ENCODE results near the gene TBC1D22A. TPM values are rescaled to one million over a fixed set of nuclear protein-coding genes. Genes with fewer than 3 reads are reported as not detected.

Gene TBC1D22A
- total and polyA plus RNA-seq, 8 donors: 12.0 to 17.6 (median 15.3) TPM

- TF ChIP-seq CTCF (IDR thresholded peaks at IDR 0.05): no peak
- ATAC-seq (no peak), DNase-seq (peak in 1 of 6 donors; percentile 56), FAIRE-seq (no peak)
- Histone ChIP-seq H3K36me3 (no peaks in the 10 kb centered on the region), H3K4me1 (no peaks in the 10 kb centered on the region), H3K27ac (no peak overlapping the region), H3K9me3 (no peaks in the 10 kb centered on the region), H3K4me3 (no peak overlapping the region), H3K27me3 (no peaks in the 10 kb centered on the region)
- WGBS, 2 donors: 90 to 92% methylated on average over 22 of the region's 22 CpGs
- intact Hi-C loops (cut with DNase I): no loop called here
Observed at GRCh38 chr22:47019012-47019790, 256.8 kb downstream of the TBC1D22A start.

GRCh38 chr22:47020166-47020565, 257.7 kb downstream of the TBC1D22A start:
- H3K27ac ChIP-seq: no peak overlapping the region
- H3K4me1 ChIP-seq: no peaks in the 10 kb centered on the region
- H3K9me3 ChIP-seq: no peaks in the 10 kb centered on the region
- WGBS, 2 donors: 95 to 97% methylated on average over 7 of the region's 7 CpGs
- no peaks in the 10 kb centered on the region for H3K27me3 ChIP-seq
- H3K4me3 ChIP-seq: no peak overlapping the region
- no peak for TF ChIP-seq CTCF (IDR thresholded peaks at IDR 0.05)
- FAIRE-seq (no peak), ATAC-seq (no peak), DNase-seq (no peak)
- intact Hi-C loops (cut with DNase I): no loop called here
- H3K36me3 ChIP-seq: no peaks in the 10 kb centered on the region

- peak overlapping the region in 2 of 4 donors; percentile 19 to 71 for H3K27ac ChIP-seq
- FAIRE-seq (no peak), ATAC-seq (peak in 1 of 4 donors; percentile 11), DNase-seq (no peak)
- 87 to 92% methylated on average over 7 of the region's 7 CpGs for WGBS, 2 donors
- no peak for TF ChIP-seq CTCF (IDR thresholded peaks at IDR 0.05)
- H3K4me1 ChIP-seq: no peaks in the 10 kb centered on the region
- intact Hi-C loops (cut with DNase I): no loop called here
- no peaks in the 10 kb centered on the region for H3K36me3 ChIP-seq
- no peaks in the 10 kb centered on the region for H3K27me3 ChIP-seq
- H3K9me3 ChIP-seq: no peaks in the 10 kb centered on the region
- no peak overlapping the region for H3K4me3 ChIP-seq
Observed at GRCh38 chr22:47021371-47022074, 259.1 kb downstream of the TBC1D22A start.

- ATAC-seq (peak in 3 of 4 donors; percentile 44 to 73 (median 72)), FAIRE-seq (no peak), DNase-seq (no peak)
- no peak for TF ChIP-seq CTCF (IDR thresholded peaks at IDR 0.05)
- H3K9me3 ChIP-seq: no peaks in the 10 kb centered on the region
- no peaks in the 10 kb centered on the region for H3K27me3 ChIP-seq
- H3K36me3 ChIP-seq: no peaks in the 10 kb centered on the region
- 75 to 87% methylated on average over 3 of the region's 3 CpGs for WGBS, 2 donors
- H3K4me1 ChIP-seq: no peaks in the 10 kb centered on the region
- H3K4me3 ChIP-seq: no peak overlapping the region
- intact Hi-C loops (cut with DNase I): no loop called here
- peak overlapping the region in 1 of 4 donors; percentile 71 for H3K27ac ChIP-seq
Observed at GRCh38 chr22:47022075-47022473, 259.6 kb downstream of the TBC1D22A start.

GRCh38 chr22:47022475-47022874, 260.0 kb downstream of the TBC1D22A start:
- Histone ChIP-seq H3K9me3 (no peaks in the 10 kb centered on the region), H3K27ac (peak overlapping the region in 1 of 4 donors; percentile 71), H3K36me3 (no peaks in the 10 kb centered on the region), H3K4me3 (no peak overlapping the region), H3K27me3 (no peaks in the 10 kb centered on the region), H3K4me1 (no peaks in the 10 kb centered on the region)
- ATAC-seq: no peak
- intact Hi-C loops (cut with DNase I): no loop called here
- FAIRE-seq: no peak
- DNase-seq: no peak
- 95% methylated on average over 7 of the region's 7 CpGs for WGBS, 2 donors
- TF ChIP-seq CTCF (IDR thresholded peaks at IDR 0.05): no peak
